Astrocyte (in vitro differentiated cells and primary cell): ENCODE data around the gene F7. TPM values are rescaled to one million over a fixed set of nuclear protein-coding genes. Genes with fewer than 3 reads are reported as not detected.

Experiments used
- DNase-seq: peaks from one replicate; pipeline ENCODE4 v3.0.0-alpha.2; 2010; ENCODE audit warnings: low read depth
- FAIRE-seq: peaks from 2 replicates; lab custom pipeline; 2011; peaks lifted over from hg19 to GRCh38; lab: Jason Lieb, UNC
- H2AFZ ChIP-seq: 2 replicates; pipeline ENCODE4 v1.6.0; 2012; ENCODE audit warnings: low read depth, low read length, inconsistent platforms
- H3K27ac ChIP-seq: 2 replicates; pipeline ENCODE4 v1.5.1; 2011; ENCODE audit warnings: low read depth, low read length, inconsistent platforms
- H3K27me3 ChIP-seq: 2 replicates; pipeline ENCODE4 v1.6.0; 2011; ENCODE audit warnings: low read length, inconsistent platforms; ENCODE audit not compliant: insufficient read depth
- H3K36me3 ChIP-seq: 2 replicates; pipeline ENCODE4 v1.5.1; 2011; ENCODE audit warnings: low read length, inconsistent platforms; ENCODE audit not compliant: insufficient read depth
- H3K4me1 ChIP-seq: 2 replicates; pipeline ENCODE4 v1.5.1; 2011; ENCODE audit warnings: low read length, inconsistent platforms; ENCODE audit not compliant: insufficient read depth
- H3K4me2 ChIP-seq: 2 replicates; pipeline ENCODE4 v1.6.0; 2012; ENCODE audit warnings: low read length, inconsistent platforms
- H3K4me3 ChIP-seq: 2 replicates; pipeline ENCODE4 v1.5.1; 2011; ENCODE audit warnings: low read depth, mild to moderate bottlenecking, low read length, inconsistent platforms; ENCODE audit not compliant: insufficient read depth
- H3K79me2 ChIP-seq: 2 replicates; pipeline ENCODE4 v1.6.0; 2012; ENCODE audit warnings: mild to moderate bottlenecking, low read length, inconsistent platforms; ENCODE audit not compliant: insufficient read depth
- H3K9ac ChIP-seq: 2 replicates; pipeline ENCODE4 v1.6.0; 2012; ENCODE audit warnings: mild to moderate bottlenecking, low read length, inconsistent platforms
- H3K9me3 ChIP-seq: 2 replicates; pipeline ENCODE4 v1.5.1; 2012; ENCODE audit warnings: low read depth, mild to moderate bottlenecking, low read length, inconsistent platforms; ENCODE audit not compliant: insufficient read depth
- H4K20me1 ChIP-seq: 2 replicates; pipeline ENCODE4 v1.6.0; 2012; ENCODE audit warnings: low read length, inconsistent platforms; ENCODE audit not compliant: insufficient read depth
- H3K27ac Mint-ChIP-seq: one replicate; pipeline ENCODE4 v1.8.0; 2021; ENCODE audit warnings: mild to moderate bottlenecking, mixed read lengths; ENCODE audit not compliant: unreplicated experiment
- H3K27me3 Mint-ChIP-seq: one replicate; pipeline ENCODE4 v1.8.0; 2021; ENCODE audit warnings: low read depth, mixed read lengths; ENCODE audit not compliant: unreplicated experiment
- H3K36me3 Mint-ChIP-seq: one replicate; pipeline ENCODE4 v1.8.0; 2021; ENCODE audit warnings: low read depth, mixed read lengths; ENCODE audit not compliant: unreplicated experiment
- H3K4me1 Mint-ChIP-seq: one replicate; pipeline ENCODE4 v1.8.0; 2021; ENCODE audit warnings: low read depth, mixed read lengths; ENCODE audit not compliant: unreplicated experiment
- H3K4me3 Mint-ChIP-seq: one replicate; pipeline ENCODE4 v1.8.0; 2021; ENCODE audit warnings: mild to moderate bottlenecking, moderate library complexity, mixed read lengths; ENCODE audit not compliant: unreplicated experiment
- H3K9me3 Mint-ChIP-seq: one replicate; pipeline ENCODE4 v1.8.0; 2021; ENCODE audit warnings: mild to moderate bottlenecking, mixed read lengths; ENCODE audit not compliant: unreplicated experiment
- CTCF ChIP-seq: IDR thresholded peaks from 2 replicates; pipeline ENCODE4 v1.5.1; 2011; ENCODE audit warnings: low read depth, mild to moderate bottlenecking, inconsistent platforms, low read length, moderate library complexity; ENCODE audit not compliant: insufficient read depth
- EZH2 ChIP-seq: IDR thresholded peaks from 2 replicates; pipeline ENCODE4 v1.6.1; 2012; ENCODE audit warnings: mild to moderate bottlenecking, low read length, inconsistent platforms; ENCODE audit not compliant: insufficient read depth
- total RNA-seq: library from RNA; stranded (reverse); gene quantifications from 2 replicates; pipeline ENCODE4 v1.2.1, GENCODE V29; 2021

F7 gene
- total RNA-seq, 1 donor from 2014 or later, result not detected

- no peaks in the 10 kb centered on the region for H3K9me3 Mint-ChIP-seq
- H3K36me3 Mint-ChIP-seq, result no peaks in the 10 kb centered on the region
- Histone ChIP-seq H3K27me3 (peaks cover 9% of the 10 kb centered on the region), H3K27ac (no peak overlapping the region), H3K4me2 (no peak overlapping the region), H3K36me3 (no peaks in the 10 kb centered on the region), H3K4me3 (no peak overlapping the region), H3K4me1 (no peaks in the 10 kb centered on the region), H3K9ac (no peak overlapping the region), H3K79me2 (no peaks in the 10 kb centered on the region), H2AFZ (no peak overlapping the region), H4K20me1 (no peaks in the 10 kb centered on the region), H3K9me3 (no peaks in the 10 kb centered on the region)
- FAIRE-seq (no peak), DNase-seq (no peak)
- H3K4me3 Mint-ChIP-seq, result no peak overlapping the region
- no peak overlapping the region for H3K27ac Mint-ChIP-seq
- TF ChIP-seq CTCF (no peak), EZH2 (no peak)
- H3K4me1 Mint-ChIP-seq, result peaks cover 3% of the 10 kb centered on the region
- peaks cover 53% of the 10 kb centered on the region for H3K27me3 Mint-ChIP-seq
Measured at GRCh38 chr13:113121183-113121927, 15.8 kb downstream of the F7 start.

DNA sequence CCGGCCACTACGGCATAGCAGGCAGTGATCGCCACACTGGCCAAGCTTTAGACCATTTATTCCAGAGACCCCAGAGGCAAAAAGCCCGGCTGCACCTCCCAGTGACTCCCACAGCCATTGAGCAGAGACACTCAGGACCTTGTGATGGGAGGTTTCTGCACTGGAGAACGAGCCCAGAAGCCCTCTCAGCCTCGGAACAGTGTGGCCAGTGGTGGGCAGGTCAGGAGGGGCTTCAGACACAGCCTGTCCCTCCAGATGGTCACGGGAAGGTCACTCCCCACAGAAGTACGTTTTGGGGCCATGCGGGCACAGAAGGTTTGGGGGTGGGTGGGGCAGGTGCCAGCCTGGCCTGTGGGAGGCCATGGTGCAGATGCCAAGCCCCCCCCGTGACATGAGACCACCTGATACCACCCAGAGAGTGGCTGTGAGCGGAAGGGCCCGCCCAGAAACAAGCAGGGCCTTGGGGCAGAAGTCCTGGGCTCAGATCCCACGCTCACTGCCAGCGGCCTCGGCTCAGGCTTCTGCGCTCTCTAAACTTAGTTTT, 16.4 kb downstream of the F7 start:
- H3K4me1 Mint-ChIP-seq, result peaks cover 3% of the 10 kb centered on the region
- H3K4me2 ChIP-seq, result no peak overlapping the region
- no peaks in the 10 kb centered on the region for H3K9me3 Mint-ChIP-seq
- no peaks in the 10 kb centered on the region for H3K79me2 ChIP-seq
- H3K36me3 Mint-ChIP-seq, result no peaks in the 10 kb centered on the region
- peaks cover 8% of the 10 kb centered on the region for H3K27me3 ChIP-seq
- FAIRE-seq (no peak), DNase-seq (no peak)
- peaks cover 53% of the 10 kb centered on the region for H3K27me3 Mint-ChIP-seq
- no peak overlapping the region for H3K9ac ChIP-seq
- no peak overlapping the region for H3K4me3 Mint-ChIP-seq
- no peak overlapping the region for H3K27ac Mint-ChIP-seq
- TF ChIP-seq EZH2 (no peak), CTCF (no peak)
- no peaks in the 10 kb centered on the region for H3K9me3 ChIP-seq
- H3K36me3 ChIP-seq, result no peaks in the 10 kb centered on the region
- H2AFZ ChIP-seq, result no peak overlapping the region
- no peak overlapping the region for H3K4me3 ChIP-seq
- no peaks in the 10 kb centered on the region for H4K20me1 ChIP-seq
- H3K4me1 ChIP-seq, result no peaks in the 10 kb centered on the region
- no peak overlapping the region for H3K27ac ChIP-seq
